ENCODE results near the gene MSMO1. TPM values are rescaled to one million over a fixed set of nuclear protein-coding genes. Genes with fewer than 3 reads are reported as not detected.

The MSMO1 gene
- total RNA-seq, 3 donors from 2014 or later: 11.8 to 35.3 (median 24.6) TPM

DNA sequence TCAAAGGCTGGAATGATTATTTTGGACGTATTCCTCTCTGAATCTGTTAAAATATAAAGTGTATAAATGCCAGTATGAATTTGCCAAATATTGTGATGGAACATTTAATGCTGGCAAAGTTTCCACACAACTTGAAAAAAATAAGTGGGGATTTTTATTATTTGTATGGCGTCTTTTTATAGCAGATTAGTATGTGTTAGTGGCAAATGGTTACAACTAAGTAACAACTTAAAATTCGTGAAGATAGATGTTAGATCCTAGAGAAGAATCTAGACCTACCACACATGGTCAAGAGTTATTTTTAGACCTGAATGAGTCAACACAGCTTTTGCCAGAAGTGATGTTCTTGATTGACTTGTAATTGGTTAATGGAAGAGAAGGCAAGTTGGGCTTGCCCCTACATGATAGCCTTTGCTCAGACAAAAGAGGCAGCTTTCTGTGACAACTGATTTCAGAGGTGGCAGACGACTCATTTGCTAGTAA, 56.2 kb downstream of the MSMO1 start:
- H3K4me3 ChIP-seq: no peak overlapping the region
- no peak for TF ChIP-seq POLR2AphosphoS5 (IDR thresholded peaks at IDR 0.05)
- no peak for TF ChIP-seq POLR2A (IDR thresholded peaks at IDR 0.05)
- no peak for TF ChIP-seq CTCF (IDR thresholded peaks at IDR 0.05)

DNA sequence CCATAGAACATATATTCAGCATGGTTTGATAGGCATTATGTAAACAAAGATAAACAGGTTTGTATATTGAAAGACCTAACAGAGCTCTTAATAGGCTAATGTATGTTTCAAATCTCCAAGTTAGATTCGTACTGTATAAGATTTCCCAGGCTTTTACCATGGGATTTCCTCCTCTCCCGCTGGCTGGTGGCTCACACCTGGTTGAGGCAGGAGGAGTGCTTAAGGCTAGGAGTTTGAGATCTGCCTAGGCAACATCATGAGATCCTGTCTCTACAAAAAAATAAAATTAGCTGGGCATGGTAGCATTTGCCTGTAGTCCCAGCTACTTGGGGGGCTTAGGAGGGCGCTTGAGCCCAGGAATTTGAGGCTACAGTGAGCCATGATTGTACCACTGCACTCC, 56.7 kb downstream of the MSMO1 start:
- Histone ChIP-seq H3K36me3 (no peaks in the 10 kb centered on the region), H3K4me1 (peaks cover 0 to 1% of the 10 kb centered on the region in 2 donors), H3K9me3 (no peaks in the 10 kb centered on the region), H3K27me3 (no peaks in the 10 kb centered on the region), H3K4me3 (no peak overlapping the region), H3K27ac (peak overlapping the region; percentile 45 to 73)
- TF ChIP-seq POLR2AphosphoS5 (IDR thresholded peaks at IDR 0.05): no peak
- no peak for TF ChIP-seq POLR2A (IDR thresholded peaks at IDR 0.05)
- TF ChIP-seq CTCF (IDR thresholded peaks at IDR 0.05): no peak
- DNase-seq (ENCODE audit: low spot score in 2 of 2): no peak
- intact Hi-C loops (cut with DNase I; ENCODE audit: low total_unique reads): no loop called here

More for the DNA sequence above, 56.2 kb downstream of the MSMO1 start:
- no peaks in the 10 kb centered on the region for H3K36me3 ChIP-seq
- peak overlapping the region; percentile 45 to 73 for H3K27ac ChIP-seq
- intact Hi-C loops (cut with DNase I; ENCODE audit: low total_unique reads): no loop called here
- H3K4me1 ChIP-seq: peaks cover 0 to 4% of the 10 kb centered on the region in 2 donors
- no peaks in the 10 kb centered on the region for H3K27me3 ChIP-seq
- H3K9me3 ChIP-seq: no peaks in the 10 kb centered on the region
- no peak for DNase-seq (ENCODE audit: low spot score in 2 of 2)

DNA sequence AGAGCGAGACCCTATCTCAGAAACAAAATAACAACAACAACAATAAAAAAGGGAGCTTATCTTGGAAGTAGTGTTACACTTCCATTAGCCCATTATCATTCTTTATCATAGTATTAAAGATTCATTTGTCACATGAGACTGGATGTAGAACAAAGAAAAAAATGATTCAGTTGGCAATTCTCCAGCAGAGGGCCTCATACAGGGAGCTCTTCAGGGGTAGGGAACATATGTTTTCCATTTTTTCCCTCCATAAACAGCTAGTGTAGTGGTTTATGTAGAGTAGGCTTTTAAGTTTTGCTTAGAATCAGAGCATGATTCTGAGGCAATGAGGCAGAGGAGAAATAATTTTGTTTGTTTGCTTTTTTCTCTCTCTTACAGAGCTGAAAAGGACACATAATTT, 57.1 kb downstream of the MSMO1 start:
- H3K9me3 ChIP-seq: no peaks in the 10 kb centered on the region
- H3K27ac ChIP-seq: peak overlapping the region; percentile 45 to 73
- no peaks in the 10 kb centered on the region for H3K36me3 ChIP-seq
- no peaks in the 10 kb centered on the region for H3K27me3 ChIP-seq
- DNase-seq (ENCODE audit: low spot score in 2 of 2): no peak
- intact Hi-C loops (cut with DNase I; ENCODE audit: low total_unique reads): no loop called here
- TF ChIP-seq POLR2A (IDR thresholded peaks at IDR 0.05): no peak
- no peak for TF ChIP-seq POLR2AphosphoS5 (IDR thresholded peaks at IDR 0.05)
- TF ChIP-seq CTCF (IDR thresholded peaks at IDR 0.05): no peak
- H3K4me3 ChIP-seq: no peak overlapping the region
- no peaks in the 10 kb centered on the region for H3K4me1 ChIP-seq

DNA sequence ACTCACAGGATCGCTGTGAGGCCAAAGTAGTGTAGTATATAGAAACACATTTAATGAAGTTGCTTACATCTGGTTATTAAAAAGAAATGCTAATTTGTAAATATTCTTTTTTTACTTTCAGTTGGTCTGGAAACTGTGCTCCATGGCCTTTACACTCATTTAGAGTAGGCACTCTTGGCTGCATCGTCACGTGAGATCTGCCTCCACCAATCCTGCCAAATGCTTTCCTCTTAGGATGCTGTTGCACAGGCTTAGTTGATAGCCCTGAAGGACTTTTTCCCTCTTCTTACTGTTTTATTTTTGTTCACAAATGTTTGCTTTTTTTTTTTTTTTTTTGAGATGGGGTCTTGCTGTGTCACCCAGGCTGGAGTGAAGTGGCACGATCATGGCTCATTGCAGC, 57.7 kb downstream of the MSMO1 start:
- no peak for TF ChIP-seq POLR2AphosphoS5 (IDR thresholded peaks at IDR 0.05)
- no peak for TF ChIP-seq CTCF (IDR thresholded peaks at IDR 0.05)
- TF ChIP-seq POLR2A (IDR thresholded peaks at IDR 0.05): no peak
- H3K9me3 ChIP-seq: no peaks in the 10 kb centered on the region
- H3K4me1 ChIP-seq: no peaks in the 10 kb centered on the region
- no peaks in the 10 kb centered on the region for H3K27me3 ChIP-seq
- intact Hi-C loops (cut with DNase I; ENCODE audit: low total_unique reads): no loop called here
- H3K4me3 ChIP-seq: no peak overlapping the region
- DNase-seq (ENCODE audit: low spot score in 2 of 2): no peak
- H3K36me3 ChIP-seq: no peaks in the 10 kb centered on the region
- H3K27ac ChIP-seq: peak overlapping the region in 1 of 2 donors; percentile 45

- DNase-seq (ENCODE audit: low spot score in 2 of 2): no peak
- no peaks in the 10 kb centered on the region for H3K9me3 ChIP-seq
- H3K27ac ChIP-seq: peak overlapping the region in 1 of 2 donors; percentile 8
- intact Hi-C loops (cut with DNase I; ENCODE audit: low total_unique reads): no loop called here
- no peaks in the 10 kb centered on the region for H3K36me3 ChIP-seq
- no peak for TF ChIP-seq POLR2AphosphoS5 (IDR thresholded peaks at IDR 0.05)
- TF ChIP-seq POLR2A (IDR thresholded peaks at IDR 0.05): no peak
- no peak for TF ChIP-seq CTCF (IDR thresholded peaks at IDR 0.05)
- H3K4me3 ChIP-seq: no peak overlapping the region
- H3K4me1 ChIP-seq: no peaks in the 10 kb centered on the region
- H3K27me3 ChIP-seq: no peaks in the 10 kb centered on the region
These were observed 58.9 kb downstream of the MSMO1 start for GRCh38 chr4:165386328-165386727.
